ENCODE data around the gene PPM1K. TPM values are rescaled to one million over a fixed set of nuclear protein-coding genes. Genes with fewer than 3 reads are reported as not detected.
A peak's percentile ranks its signal among the peaks of the same experiment; 100 is the strongest.
"Not testable (repeated sequence)": the region's sequence is repeated elsewhere in the genome, so short reads cannot be mapped to it uniquely, and the experiment has no call there.

The PPM1K gene
- 10 to 100 TPM; 11.3 to 20.8 (median 14.6) TPM for polyA plus RNA-seq (ENCODE audit: insufficient read length in 10 of 10)
- long read RNA-seq, donor 1, full-length matches to known transcripts: 1 of 1 reads
- long read RNA-seq, donor 1, partial matches to known transcripts: 0 of 1 reads
- long read RNA-seq, donor 1, other reads (novel, unspliced or antisense): 0 of 1 reads
- long read RNA-seq, donor 2, full-length matches to known transcripts: 1 of 1 reads
- long read RNA-seq, donor 2, partial matches to known transcripts: 0 of 1 reads
- long read RNA-seq, donor 2, other reads (novel, unspliced or antisense): 0 of 1 reads
- long read RNA-seq, donor 3: 0 reads
- long read RNA-seq, donor 4, partial matches to known transcripts: 16 of 16 reads
- long read RNA-seq, donor 4, other reads (novel, unspliced or antisense): 0 of 16 reads
- long read RNA-seq, donor 5, full-length matches to known transcripts: 2 of 2 reads
- long read RNA-seq, donor 5, partial matches to known transcripts: 0 of 2 reads
- long read RNA-seq, donor 5, other reads (novel, unspliced or antisense): 0 of 2 reads
- long read RNA-seq, donor 6, full-length matches to known transcripts: 2 of 2 reads
- long read RNA-seq, donor 6, partial matches to known transcripts: 0 of 2 reads
- long read RNA-seq, donor 6, other reads (novel, unspliced or antisense): 0 of 2 reads
- long read RNA-seq, donor 7, full-length matches to known transcripts: 2 of 2 reads
- long read RNA-seq, donor 7, partial matches to known transcripts: 0 of 2 reads
- long read RNA-seq, donor 7, other reads (novel, unspliced or antisense): 0 of 2 reads
- long read RNA-seq, donor 8: 0 reads
- long read RNA-seq, donor 9: 0 reads

DNA sequence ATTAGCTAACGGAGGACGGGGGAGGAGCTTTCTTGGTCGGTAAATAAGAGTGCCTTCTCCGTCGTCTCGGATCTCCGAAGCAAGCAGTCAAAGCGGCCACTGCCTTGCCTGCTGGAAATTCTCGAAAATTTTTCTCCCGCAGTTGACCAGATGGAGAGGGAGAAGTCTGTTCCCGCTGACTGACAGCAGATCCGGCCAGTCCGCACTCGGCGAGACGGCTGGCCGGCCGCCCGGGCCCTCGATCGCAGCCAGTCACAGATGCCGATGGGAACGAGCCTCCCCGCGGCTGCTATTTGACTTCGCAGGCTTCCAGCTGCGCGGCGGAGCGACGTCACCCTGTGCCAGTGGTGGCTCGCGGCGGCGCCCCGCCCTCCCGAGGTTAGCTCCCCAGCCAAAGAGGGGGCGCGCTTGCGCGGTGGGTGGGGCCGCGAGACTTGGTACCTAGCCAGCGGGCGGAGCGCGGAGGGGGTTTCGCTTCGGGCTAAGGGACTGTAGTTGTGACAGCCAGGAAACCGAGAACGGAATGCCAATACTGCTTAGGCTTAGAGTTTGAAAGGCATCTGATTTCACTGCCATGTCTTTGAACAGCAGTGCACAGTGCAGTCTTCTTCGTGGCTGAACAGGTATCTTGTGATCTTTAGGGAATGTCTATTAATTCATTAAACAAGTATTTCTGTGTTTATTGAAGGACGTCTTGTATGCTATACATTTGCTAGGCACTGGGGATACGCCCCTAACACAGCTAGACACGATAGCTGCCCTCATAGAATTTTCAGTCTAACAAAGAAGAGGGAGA is at the start of gene PPM1K:
Gene PPM1K, minus strand, starts transcription at position 123 of the 796 bp plus-strand sequence. CDS start 5,978 bp downstream, outside the sequence.
- peak; percentile 97 to 99 (median 99) for DNase-seq

DNA sequence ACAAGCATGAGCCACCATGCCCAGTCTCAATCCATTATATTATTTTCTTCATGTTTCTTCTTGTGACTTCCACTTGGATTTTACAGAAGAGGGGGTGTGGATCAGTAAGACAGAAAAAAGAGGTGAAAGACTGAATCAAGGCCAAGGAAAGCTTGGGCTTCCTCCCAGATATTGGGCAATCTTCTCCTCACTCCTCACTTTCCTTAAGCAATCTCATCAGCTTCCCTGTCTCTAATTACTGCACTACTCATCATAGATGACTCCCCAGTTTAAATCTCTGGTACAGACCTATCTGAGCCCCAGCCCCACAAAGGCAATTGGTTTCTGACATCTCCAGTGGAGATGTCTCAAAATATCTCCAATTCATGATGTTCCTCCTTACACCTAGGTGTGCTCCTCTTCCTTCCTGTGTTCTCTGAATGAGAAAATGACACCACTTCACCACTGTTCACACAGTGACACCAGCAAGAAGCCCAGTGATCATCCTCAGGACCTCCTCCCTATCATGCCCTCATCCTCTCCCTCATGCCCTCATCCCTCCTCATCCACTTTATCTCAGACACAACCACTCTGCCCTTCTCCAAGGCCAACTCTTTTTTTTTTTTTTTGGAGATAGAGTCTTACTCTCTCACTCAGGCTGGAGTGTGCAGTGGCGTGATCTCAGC is 49.5 kb upstream of the PPM1K start:
- DNase-seq: no peak

DNA sequence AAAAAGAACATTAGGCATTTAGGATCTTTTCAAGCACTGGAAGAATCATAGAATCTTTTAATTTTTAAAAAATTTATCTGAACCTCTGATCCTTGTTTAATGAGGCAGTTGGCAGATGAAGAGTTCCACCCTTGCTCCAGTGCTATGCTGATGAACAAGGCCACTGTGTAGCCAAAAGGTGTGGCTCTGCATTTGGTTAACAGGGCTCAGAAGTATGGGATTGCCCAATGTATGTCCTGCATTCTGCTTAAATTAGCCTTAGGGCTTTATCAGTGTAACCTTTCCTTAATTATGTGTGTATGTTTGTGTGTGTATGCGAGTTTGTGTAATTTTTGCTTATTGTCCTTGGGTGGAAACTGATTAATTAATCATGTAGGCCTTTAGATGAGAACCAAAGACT is 43.3 kb upstream of the PPM1K start:
- DNase-seq: no peak

DNA sequence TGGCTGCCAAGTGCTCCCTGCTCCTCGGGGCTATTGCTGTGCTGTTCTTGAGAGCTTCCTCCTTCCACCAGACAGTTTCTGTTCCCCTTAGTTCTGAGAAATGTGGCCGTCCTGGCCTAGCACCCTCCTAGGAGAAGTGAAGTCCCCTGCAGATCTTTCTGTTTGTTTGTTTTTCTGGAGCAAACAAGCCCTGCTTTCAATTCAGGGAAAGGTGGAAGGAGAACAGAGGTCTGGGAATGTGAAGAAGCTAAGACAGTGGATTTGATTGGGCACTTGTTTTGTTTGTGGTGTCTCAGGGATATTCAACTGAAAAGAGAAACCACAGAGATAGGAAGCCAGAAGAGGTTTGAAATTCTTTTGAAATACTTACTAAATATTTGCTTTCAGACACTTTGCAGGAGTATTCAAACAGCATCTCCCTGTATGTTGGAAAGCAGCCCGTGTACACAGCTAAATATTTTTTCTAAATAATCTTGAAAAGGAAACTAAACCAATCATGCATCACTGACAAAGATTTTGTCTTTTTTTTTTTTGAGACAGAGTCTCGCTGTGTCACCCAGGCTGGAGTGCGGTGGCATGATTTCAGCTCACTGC is 36.5 kb upstream of the PPM1K start:
- peak in 2 of 3 donors; percentile 9 to 28 for DNase-seq

DNA sequence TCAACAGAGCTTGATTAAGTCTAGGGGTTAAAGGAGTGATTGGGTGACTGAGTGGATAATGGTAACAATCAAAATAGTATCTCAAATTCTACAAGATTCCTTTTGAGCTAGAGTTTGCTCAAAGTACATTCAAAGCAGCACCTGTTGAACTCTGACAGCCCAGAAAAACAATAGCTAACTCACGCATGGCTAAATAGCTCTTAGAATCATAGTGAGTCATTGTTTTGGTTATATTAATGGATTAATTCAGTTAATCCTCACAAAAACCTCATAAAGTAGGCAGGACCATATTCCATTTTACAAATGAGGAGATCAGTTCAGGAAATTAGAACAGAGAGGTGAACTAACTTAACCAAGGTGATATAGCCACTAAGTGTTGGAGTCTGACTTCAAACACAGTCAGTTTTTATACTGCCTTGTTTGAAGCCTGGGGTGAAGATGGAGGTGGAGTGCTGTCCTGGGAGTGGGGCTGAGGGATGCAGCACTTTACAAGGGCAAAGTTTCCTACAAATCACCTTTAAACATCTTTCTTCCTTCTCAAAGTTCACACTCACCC is 35.9 kb upstream of the PPM1K start:
- no peak for DNase-seq

DNA sequence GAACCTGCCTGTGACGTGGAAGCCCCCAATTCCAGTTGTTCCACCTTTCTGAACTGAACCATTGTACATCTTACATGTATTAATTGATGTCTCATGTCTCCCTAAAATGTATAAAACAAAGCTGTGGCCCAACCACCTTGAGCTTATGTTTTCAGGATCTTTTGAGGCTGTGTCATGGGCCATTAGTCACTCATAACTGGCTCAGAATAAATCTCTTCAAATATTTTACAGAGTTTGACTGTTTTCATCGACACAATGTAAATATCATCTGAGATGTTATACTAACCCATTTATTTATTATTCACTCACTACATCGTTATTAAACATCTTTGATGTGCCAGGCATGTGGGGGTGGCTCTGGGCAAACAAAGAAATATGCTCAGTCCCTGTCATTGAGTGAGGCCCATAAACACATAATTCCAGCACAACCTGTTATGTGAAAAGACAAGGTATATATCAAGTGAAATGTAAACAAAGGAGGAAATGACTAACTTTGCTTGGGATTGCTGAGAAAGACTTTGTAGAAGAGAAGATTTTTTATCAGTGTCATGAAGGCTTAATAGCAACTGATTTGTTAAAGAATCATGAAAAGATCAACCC is 34.5 kb upstream of the PPM1K start:
- DNase-seq: no peak

DNA sequence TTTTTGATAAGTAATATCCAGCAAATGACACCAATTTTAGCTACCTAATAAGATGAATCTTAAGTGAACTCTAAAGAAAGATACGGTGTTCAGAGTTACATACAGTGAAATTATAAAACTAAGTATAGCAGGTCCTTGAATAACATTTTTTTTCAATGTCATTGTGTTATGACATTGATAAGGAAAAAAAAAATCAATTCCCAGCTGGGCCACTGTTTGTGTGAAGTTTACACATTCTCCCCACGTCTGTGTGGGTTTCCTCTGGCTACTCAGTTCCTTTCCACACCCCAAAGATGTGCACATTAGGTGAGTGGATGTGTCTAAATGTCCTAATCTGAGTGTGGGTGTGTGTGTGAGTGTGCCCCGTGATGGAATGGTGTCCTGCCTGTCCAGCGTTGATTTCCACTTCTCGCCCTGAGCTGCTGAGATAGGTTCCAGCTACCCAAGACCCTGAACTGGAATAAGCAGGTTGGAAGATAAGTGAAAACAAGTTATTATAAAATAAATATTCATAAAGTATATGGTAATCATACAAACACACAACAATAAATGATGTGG is 31.2 kb upstream of the PPM1K start:
- no peak for DNase-seq

DNA sequence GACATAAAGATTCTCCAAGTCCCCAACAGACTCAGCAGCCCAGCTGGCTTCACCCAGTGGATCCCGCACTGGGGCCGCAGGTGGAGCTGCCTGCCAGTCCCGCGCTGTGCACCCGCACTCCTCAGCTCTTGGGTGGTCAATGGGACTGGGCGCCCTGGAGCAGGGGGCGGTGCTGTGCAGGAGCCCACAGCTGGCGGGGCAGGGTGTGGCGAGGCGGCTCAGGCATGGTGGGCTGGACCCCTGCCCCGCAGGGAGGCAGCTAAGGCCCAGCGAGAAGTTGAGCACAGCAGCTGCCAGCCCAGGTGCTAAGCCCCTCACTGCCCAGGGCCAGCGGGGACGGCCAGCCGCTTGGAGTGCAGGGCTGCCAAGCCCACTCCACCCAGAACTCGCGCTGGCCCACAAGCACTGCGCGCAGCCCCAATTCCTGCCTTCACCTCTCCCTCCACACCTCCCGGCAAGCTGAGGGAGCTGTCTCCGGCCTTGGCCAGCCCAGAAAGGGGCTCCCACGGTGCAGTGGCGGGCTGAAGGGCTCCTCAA is 28.8 kb upstream of the PPM1K start:
- DNase-seq: not testable (repeated sequence)

DNA sequence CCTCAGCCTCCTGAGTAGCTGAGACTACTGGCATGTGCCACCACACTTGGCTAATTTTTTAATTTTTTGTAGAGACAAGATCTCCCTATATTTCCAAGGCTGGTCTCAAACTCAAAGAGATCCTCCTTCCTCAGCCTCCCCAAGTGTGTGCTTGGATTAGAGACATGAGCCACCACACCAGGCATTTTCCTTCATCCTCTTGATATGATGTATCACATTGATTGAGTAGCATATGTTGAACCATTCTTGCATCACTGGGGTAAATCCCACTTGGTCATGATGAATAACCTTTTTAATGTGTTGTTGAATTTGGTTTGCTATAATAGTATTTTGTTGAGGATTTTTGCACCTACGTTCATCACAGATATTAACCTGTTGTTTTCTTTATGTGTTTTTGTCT is 24.2 kb upstream of the PPM1K start:
- no peak for DNase-seq

DNA sequence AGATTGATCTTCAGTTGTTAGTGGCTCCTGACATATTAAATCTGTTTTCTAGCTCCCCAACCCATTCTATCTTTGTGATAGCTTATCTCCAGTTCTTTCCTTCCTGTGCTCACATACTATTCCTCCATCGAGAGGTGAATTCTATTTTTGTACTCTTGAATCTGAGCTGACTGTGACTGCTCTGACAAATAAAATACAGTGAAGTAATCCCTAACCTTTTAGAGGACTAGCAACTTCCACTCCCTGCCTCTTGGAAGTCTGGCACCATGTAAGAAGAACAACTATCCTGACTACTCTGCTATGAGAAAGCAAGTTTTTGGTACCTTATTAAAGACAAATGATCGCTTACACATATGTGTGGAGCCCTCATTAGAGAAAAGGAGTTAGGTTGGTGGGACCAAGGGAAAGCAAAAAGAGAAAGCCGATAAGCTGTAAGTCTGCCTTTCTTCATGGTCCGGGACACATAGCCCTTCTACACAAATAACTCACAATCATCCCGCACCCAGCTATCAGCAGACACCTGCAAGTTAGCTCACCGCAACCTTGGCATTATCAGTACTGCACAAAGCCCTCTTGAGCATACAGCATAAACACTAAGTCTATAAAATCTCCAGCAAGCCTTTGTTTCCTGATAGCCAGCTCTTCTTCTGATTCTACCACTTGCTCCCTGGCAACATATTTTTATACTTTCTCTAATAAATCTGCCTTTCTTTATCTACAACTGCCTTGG is 13.5 kb upstream of the PPM1K start:
- no peak for DNase-seq

DNA sequence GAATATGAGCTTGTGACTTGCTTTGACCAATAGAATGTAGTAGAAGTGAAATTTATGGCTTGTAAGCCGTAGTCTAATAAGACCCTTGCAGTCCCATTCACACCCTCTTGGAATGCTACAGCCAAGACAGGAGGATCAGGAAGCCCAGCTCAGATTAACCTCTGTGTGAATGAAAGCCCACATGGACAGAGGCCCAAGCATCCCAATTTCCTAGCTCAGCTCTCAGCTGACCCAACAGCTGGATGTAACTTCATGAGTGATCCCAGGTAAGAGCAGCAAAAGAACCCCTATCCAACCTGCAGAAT is 12.8 kb upstream of the PPM1K start:
- DNase-seq: no peak

DNA sequence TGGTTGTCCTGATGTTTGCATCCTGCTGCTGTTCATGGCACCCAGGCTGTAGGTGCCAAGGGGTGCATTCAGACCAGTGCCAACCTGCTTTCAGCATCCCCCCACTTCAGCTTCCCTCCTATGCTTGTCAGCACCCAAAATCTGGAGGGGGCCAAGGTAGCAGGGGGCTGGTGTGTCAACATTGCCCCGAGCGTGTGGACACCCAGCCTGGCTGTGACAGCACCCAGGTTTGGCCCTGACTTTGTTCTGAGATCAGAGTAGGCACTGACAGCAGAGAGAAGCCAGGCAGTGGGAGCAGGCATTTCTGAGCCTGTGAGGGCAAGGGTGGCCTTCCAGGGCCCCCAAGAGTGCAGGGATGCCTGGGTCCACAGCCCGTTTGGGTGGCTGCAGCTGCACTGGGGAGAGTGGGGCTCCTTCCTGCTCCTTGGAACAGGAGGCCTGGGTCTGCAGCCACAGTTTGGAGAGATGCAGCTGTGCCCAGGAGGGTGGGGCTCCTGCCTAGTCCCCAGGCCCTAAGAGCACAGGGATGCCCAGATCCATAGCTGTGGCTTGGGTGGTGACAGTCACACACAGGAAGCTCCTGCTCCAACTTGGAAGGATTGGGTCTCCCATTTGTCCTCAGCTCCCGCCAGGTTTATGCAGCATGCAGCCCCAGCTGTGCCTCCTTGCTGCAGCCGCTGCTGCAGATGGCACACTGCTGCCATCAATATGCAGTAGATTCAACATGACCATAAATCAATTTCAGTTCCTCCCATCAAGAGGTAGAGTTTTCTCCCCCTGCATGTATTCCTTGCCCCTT is 12.3 kb upstream of the PPM1K start:
- DNase-seq: no peak

DNA sequence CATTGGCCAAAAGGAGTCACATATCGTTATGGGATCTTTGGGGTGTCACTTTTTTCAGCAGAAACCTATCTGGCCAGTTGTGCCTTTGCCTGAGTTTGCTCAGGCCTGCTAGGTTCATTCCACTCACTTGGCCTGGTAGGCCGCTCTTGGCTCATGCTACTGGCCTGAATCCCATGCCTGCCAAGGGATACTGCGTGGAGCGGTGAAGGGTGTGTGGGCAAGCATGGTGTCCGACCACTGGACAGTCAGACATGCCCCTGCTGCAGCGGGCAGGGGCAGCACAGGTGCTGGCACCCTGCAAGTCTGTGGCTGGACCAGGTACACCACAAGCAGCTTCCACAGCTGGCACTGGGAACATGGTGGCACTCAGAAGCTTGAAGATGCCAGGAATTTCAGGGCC is 11.3 kb upstream of the PPM1K start:
- no peak for DNase-seq

DNA sequence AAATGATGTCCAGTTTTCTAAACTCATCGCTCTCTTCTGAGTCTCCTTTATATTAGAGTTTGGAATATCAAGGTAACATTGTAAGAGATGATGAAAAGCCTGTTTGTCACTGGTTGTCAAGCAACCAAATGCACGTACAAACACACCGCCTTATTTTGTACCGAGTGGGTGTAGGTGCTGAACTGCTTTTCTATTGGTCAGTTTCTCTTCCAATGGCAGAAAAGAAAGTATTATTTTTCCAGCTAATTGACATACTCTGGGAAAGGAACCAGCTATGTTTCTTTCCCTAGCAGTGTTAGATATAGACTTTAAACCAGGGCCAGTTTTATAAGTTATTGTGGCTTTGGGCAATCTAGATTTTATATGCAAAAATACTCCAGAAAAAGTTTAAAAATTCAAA is 6.6 kb upstream of the PPM1K start:
- peak in 2 of 3 donors; percentile 34 to 56 for DNase-seq

DNA sequence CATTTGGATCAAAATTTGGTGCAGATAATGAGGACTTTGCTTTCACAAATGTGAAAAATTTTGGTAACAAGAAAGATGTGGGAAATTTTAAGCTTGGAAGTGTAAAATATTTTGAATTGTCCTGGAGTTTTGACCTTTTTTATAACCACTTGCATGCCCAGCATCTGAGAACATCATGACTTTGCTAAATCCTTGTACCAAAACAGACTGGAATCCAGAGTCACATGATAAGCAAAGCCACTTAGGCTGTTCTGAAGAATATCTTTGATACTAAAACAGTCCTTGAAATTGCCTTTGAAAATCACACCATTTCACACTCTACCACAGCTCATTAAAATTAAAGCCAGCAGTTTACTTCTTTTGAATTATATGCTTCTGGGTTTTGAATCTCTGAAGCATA is 2.5 kb upstream of the PPM1K start:
- DNase-seq: no peak

DNA sequence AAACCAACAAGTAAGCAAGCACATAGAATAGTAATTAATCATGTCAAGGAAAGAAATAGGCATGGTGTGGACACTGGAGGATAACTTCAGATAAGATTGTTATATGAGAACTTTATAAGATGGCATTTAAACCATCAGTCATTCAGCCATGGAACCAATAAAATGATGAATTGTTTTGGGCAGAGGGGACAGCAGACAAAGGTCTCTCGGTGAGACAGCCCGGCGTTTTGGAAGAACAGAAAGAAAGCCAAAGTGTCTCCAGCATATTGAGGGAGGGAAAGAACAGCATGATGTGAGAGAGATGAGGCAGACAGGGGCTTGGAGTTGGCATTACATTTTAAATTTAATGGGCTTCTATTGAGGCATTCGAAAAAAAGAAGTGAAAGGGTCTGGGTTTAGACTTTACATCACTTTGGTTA is 883 bp upstream of the PPM1K start:
- DNase-seq: no peak

DNA sequence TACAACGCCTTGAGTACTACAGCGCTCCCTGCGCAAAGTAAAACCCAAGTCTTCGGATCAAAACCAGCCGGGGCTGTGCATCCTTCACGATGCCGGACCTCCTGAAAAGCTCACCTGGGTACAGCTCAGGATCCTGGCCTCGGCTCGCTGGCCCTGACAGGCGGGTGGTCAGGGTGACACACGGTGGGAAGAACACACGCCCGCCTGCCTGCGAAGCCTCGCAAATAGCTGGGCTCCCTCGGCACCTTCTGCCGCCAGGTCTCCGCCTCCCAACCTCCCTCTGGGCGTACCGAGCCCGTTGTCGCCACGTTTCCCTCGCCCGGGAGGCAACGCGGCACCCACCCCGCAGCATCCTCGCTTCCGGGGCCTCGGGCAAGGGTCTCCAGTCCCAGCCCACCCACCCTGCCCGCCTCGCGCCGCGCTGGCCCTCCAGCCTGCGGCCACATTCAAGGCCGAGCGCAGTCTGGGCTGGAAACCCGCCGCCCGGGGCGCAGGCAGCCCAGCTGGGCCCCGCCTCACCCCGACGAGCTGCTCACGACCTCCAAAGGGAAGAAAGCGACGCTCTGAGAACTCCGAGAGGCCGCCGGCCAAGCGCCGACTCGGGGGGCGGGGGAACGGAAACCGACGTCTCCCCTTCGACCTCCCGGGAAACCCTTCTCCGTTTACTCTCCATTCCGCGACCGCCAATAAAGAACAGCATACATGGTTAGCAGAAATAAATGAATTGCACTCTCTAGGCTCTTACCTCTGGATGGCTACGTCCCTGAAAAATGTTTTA is 511 bp downstream of the PPM1K start:
- peak in 2 of 3 donors; percentile 79 to 88 for DNase-seq

Data from muscle of back (tissue), 13 donors.